HG03045 (cell line): ENCODE measurements around the gene TTPAL.

Source experiments
- ATAC-seq: cut with Tn5 transposase; IDR thresholded peaks from one replicate; pipeline ENCODE4 v1.9.1; 2021; ENCODE audit warnings: mild to moderate bottlenecking, moderate library complexity; ENCODE audit not compliant: unreplicated experiment

Gene TTPAL

GRCh38 chr20:44532259-44532980, 56.7 kb downstream of the TTPAL start:
- ATAC-seq, result no peak

GRCh38 chr20:44532981-44533331, 57.3 kb downstream of the TTPAL start:
- ATAC-seq, result no peak

GRCh38 chr20:44533928-44534327, 58.3 kb downstream of the TTPAL start:
- no peak for ATAC-seq

- ATAC-seq, result no peak
Measured at GRCh38 chr20:44536175-44536574, 60.5 kb downstream of the TTPAL start.

GRCh38 chr20:44537993-44538392, 62.3 kb downstream of the TTPAL start:
- ATAC-seq, result no peak

GRCh38 chr20:44540834-44541233, 65.2 kb downstream of the TTPAL start:
- no peak for ATAC-seq

GRCh38 chr20:44541992-44542391, 66.3 kb downstream of the TTPAL start:
- ATAC-seq, result no peak

- ATAC-seq, result no peak
Measured at GRCh38 chr20:44542890-44543289, 67.2 kb downstream of the TTPAL start.

- no peak for ATAC-seq
Measured at GRCh38 chr20:44543358-44543757, 67.7 kb downstream of the TTPAL start.
